HG03039 (cell line): Measurements from ENCODE around the gene PMEL.
"Not testable (repeated sequence)": the region's sequence is repeated elsewhere in the genome, so short reads cannot be mapped to it uniquely, and the experiment has no call there.

Experiments used
- ATAC-seq: cut with Tn5 transposase; IDR thresholded peaks from one replicate; pipeline ENCODE4 v1.9.1; 2021; ENCODE audit warnings: mild to moderate bottlenecking, moderate library complexity; ENCODE audit not compliant: unreplicated experiment

PMEL gene

GRCh38 chr12:55925870-55926737 lies 39.7 kb downstream of the PMEL start:
- no peak for ATAC-seq

- ATAC-seq, result no peak
These were observed 40.5 kb downstream of the PMEL start for GRCh38 chr12:55925371-55925770.

GRCh38 chr12:55923648-55924047 lies 42.2 kb downstream of the PMEL start:
- ATAC-seq, result not testable (repeated sequence)

GRCh38 chr12:55922126-55922525 lies 43.7 kb downstream of the PMEL start:
- no peak for ATAC-seq

GRCh38 chr12:55919032-55919431 lies 46.8 kb downstream of the PMEL start:
- not testable (repeated sequence) for ATAC-seq

GRCh38 chr12:55915482-55915859 lies 50.4 kb downstream of the PMEL start:
- no peak for ATAC-seq

- no peak for ATAC-seq
These were observed 52.9 kb downstream of the PMEL start for GRCh38 chr12:55912908-55913307.

GRCh38 chr12:55909513-55909884 lies 56.3 kb downstream of the PMEL start:
- no peak for ATAC-seq

- ATAC-seq, result no peak
These were observed 56.9 kb downstream of the PMEL start for GRCh38 chr12:55908726-55909512.

GRCh38 chr12:55906056-55906455 lies 59.8 kb downstream of the PMEL start:
- ATAC-seq, result no peak
